ENCODE data around the gene POU2AF2.
"Not testable (repeated sequence)": the region's sequence is repeated elsewhere in the genome, so short reads cannot be mapped to it uniquely, and the experiment has no call there.

The POU2AF2 gene

GRCh38 chr11:111283945-111284481, 38.5 kb downstream of the POU2AF2 start:
- H3K36me3 Mint-ChIP-seq (ENCODE audit: low read depth), result no peaks in the 10 kb centered on the region
- no peak for DNase-seq
- TF ChIP-seq CTCF (IDR thresholded peaks at IDR 0.05), result no peak
- H3K27ac Mint-ChIP-seq, result no peak overlapping the region
- no peaks in the 10 kb centered on the region for H3K9me3 Mint-ChIP-seq
- H3K4me3 Mint-ChIP-seq, result no peak overlapping the region
- H3K4me1 Mint-ChIP-seq, result peaks cover 34% of the 10 kb centered on the region
- peaks cover 20% of the 10 kb centered on the region for H3K27me3 Mint-ChIP-seq (ENCODE audit: low read depth, poor library complexity)

DNA sequence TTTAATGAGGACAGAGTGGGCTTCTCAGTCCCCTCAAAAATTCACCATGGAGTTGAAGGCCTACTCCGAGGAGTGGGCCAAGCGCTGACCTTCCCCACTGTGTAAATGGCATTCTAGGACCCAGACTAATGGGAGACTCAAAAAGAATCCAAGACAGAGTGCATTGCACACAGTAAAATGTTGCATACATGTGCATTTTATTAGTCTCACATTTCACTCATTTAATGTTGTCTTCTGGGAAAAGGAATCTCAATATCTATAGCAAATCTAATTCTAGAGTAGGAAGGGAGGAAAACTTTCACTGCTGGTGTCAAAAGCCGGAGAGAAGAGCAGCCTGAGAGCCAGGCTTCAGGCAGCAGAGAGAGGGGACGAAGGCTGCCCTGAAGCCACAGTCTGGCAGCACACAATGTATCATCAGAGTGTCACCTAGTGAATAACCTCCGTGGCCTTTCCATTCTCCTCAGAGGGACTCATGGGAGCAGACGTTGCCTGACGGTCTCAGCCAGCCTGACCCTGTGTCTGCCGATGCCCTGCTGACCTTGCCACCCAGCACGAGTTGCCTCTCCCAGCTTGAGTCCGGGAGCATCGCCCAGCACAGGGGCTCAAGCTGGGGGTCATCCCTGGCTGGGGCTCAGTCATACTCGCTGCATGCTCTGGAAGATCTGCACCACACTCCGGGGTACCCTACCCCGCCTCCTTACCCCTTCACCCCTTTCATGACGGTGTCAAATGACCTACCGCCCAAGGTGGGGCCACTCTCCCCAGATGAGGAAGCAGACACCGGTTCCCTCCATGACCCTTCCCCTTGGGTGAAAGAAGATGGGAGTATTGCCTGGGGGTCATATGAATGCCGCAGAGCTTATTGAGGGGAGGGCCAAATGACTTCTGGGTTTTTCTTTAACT, 39.9 kb downstream of the POU2AF2 start:
- no peak for TF ChIP-seq CTCF (IDR thresholded peaks at IDR 0.05)
- no peaks in the 10 kb centered on the region for H3K36me3 Mint-ChIP-seq (ENCODE audit: low read depth)
- peak; percentile 28 for DNase-seq
- H3K4me3 Mint-ChIP-seq, result no peak overlapping the region
- peaks cover 34% of the 10 kb centered on the region for H3K4me1 Mint-ChIP-seq
- no peaks in the 10 kb centered on the region for H3K9me3 Mint-ChIP-seq
- peak overlapping the region; percentile 2 for H3K27ac Mint-ChIP-seq
- peaks cover 20% of the 10 kb centered on the region for H3K27me3 Mint-ChIP-seq (ENCODE audit: low read depth, poor library complexity)

DNA sequence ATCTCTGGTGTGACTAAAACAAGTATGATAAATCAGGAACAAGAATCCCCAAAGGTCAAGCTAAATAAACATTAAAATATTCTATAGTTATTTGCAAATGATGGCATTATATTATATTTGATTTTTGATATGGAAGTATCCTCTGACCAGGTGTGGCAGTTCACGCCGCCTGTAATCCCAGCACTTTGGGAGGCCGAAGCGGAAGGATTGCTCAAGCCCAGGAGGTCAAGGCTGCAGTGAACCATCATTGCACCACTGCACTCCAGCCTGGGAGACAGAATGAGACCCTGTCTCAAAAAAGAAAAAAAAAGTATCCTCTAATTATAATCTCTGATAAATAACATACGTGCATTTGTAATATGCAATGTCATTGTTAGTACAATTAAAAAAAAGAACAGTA, 46.2 kb downstream of the POU2AF2 start:
- Mint-ChIP-seq H3K27me3 (ENCODE audit: low read depth, poor library complexity) (peaks cover 14% of the 10 kb centered on the region), H3K4me1 (no peaks in the 10 kb centered on the region), H3K27ac (no peak overlapping the region), H3K4me3 (no peak overlapping the region), H3K9me3 (no peaks in the 10 kb centered on the region), H3K36me3 (ENCODE audit: low read depth) (no peaks in the 10 kb centered on the region)
- no peak for DNase-seq
- no peak for TF ChIP-seq CTCF (IDR thresholded peaks at IDR 0.05)

DNA sequence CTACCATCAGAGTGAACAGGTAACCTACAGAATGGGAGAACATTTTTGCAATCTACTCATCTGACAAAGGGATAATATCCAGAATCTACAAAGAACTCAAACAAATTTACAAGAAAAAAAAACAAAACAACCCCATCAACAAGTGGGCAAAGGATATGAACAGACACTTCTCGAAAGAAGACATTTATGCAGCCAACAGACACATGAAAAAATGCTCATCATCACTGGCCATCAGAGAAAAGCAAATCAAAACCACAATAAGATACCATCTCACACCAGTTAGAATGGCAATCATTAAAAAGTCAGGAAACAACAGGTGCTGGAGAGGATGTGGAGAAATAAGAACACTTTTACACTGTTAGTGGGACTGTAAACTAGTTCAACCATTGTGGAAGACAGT, 46.9 kb downstream of the POU2AF2 start:
- not testable (repeated sequence) for H3K27ac Mint-ChIP-seq; H3K36me3 Mint-ChIP-seq (ENCODE audit: low read depth); H3K4me3 Mint-ChIP-seq; H3K9me3 Mint-ChIP-seq; DNase-seq; H3K4me1 Mint-ChIP-seq
- peaks cover 20% of the 10 kb centered on the region for H3K27me3 Mint-ChIP-seq (ENCODE audit: low read depth, poor library complexity)

DNA sequence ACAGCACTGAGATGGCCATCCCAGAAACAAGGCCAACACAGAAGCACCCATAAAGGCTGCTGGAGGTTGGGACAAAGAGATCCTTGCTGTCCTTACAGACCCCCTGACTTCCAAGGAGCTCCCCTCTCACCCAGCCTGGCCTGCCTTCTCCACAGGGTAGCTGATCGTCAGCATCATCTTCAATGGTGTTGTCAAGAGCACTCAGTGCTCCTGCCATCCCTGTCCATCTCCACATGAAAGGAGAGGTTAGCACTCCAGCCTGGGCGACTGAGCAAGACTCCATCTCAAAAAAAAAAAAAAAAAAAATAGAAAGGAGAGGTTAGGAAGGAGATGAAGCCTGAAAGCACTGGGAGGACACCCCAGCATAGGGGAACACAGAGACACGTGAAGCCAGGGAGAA, 50.7 kb downstream of the POU2AF2 start:
- no peak overlapping the region for H3K4me3 Mint-ChIP-seq
- H3K36me3 Mint-ChIP-seq (ENCODE audit: low read depth), result no peaks in the 10 kb centered on the region
- H3K4me1 Mint-ChIP-seq, result peaks cover 6% of the 10 kb centered on the region
- no peak for DNase-seq
- no peaks in the 10 kb centered on the region for H3K9me3 Mint-ChIP-seq
- no peak for TF ChIP-seq CTCF (IDR thresholded peaks at IDR 0.05)
- H3K27me3 Mint-ChIP-seq (ENCODE audit: low read depth, poor library complexity), result peaks cover 41% of the 10 kb centered on the region
- no peak overlapping the region for H3K27ac Mint-ChIP-seq

GRCh38 chr11:111297696-111298095, 52.2 kb downstream of the POU2AF2 start:
- H3K9me3 Mint-ChIP-seq, result no peaks in the 10 kb centered on the region
- TF ChIP-seq CTCF (IDR thresholded peaks at IDR 0.05), result no peak
- H3K36me3 Mint-ChIP-seq (ENCODE audit: low read depth), result no peaks in the 10 kb centered on the region
- H3K27ac Mint-ChIP-seq, result no peak overlapping the region
- H3K4me1 Mint-ChIP-seq, result peaks cover 9% of the 10 kb centered on the region
- H3K27me3 Mint-ChIP-seq (ENCODE audit: low read depth, poor library complexity), result peaks cover 55% of the 10 kb centered on the region
- DNase-seq, result no peak
- peak overlapping the region; percentile 81 for H3K4me3 Mint-ChIP-seq

Measured in nephron progenitor cell (in vitro differentiated cells).